Measurements from ENCODE around the gene NCSTN.

The NCSTN gene

DNA sequence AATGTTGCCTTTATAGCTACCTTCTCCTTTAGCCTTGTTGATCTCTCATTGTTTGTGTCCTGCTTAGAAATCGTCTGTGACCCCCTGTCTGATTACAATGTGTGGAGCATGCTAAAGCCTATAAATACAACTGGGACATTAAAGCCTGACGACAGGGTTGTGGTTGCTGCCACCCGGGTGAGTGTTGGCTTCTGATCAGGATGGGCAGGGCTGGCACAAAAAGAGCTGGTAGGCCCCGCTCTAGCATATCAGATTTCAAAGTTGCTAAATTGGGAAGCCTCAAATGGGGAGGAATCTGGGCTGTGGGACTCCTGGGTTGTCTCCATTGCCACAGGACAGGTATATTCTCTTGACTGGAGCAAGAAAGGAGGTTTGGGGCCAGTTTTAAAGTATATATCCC is 8.4 kb downstream of the NCSTN start:
- FAIRE-seq (no peak), DNase-seq (ENCODE audit: low spot score) (no peak)

DNA sequence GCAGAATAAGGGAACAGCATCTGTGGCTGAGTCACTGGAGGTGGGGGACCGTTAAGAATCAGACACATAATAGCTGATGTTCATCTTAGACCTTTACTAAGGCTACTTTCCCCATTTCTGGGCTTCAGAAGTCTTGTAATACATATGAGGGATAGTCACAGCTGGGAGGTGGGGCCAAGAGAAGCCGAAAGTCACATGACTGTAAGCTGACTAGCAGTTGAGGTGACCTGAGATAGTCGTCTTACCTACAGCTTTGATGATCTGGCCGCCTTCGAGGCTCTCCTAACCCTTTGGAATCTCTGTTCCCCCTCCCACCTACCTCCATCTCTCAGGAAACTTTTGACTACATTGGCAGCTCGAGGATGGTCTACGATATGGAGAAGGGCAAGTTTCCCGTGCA is 9.4 kb downstream of the NCSTN start:
- DNase-seq (ENCODE audit: low spot score) (no peak), FAIRE-seq (no peak)

DNA sequence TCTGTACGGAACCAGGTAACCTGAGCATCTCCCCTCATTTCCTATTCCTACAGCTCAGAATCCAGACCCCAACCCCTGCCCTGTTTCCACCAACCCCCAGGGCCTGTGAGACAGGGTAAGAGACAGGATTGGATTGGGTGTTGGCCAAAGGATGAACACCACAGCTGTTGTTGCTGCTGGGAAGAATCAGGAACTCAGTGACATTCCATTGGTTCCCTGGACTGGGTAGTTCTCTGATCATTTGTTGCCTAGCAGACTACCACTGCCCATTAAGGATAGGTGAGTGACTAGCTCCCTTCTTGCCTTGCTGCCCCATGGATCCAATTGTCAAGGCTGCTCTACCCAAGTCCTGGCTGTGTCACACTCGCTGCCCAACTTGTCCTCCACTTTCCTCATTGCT is 10.0 kb downstream of the NCSTN start:
- FAIRE-seq, result no peak
- DNase-seq (ENCODE audit: low spot score), result no peak

DNA sequence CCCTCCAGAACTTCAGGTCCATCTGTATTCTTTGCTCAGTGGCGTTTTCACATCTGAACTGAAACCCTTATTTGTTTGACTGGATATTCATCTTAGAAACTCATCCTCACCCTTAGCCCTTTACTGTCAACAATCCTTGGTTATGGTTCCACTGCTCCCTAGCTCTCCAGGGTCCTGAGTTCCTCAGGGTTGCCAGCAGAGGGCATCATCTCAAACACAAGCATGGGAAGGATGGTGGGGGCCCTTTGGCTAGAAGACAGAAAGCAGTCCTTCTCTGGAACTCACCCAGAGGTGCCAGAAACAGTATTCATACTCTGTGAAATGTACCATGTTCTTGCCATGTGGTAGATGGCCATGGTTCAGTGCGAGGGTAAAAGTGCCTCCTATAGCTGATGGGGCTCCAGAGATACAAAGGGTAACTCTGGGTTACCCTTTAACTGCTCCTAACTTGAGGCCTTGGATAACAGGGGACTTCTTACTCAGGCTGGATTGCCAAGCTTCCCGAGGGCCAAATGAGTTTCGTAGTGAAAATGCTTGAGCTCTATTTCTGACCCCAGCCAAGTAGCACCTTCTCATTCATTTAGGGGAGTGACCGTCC is 11.3 kb downstream of the NCSTN start:
- FAIRE-seq (no peak), DNase-seq (ENCODE audit: low spot score) (peak; percentile 38)

DNA sequence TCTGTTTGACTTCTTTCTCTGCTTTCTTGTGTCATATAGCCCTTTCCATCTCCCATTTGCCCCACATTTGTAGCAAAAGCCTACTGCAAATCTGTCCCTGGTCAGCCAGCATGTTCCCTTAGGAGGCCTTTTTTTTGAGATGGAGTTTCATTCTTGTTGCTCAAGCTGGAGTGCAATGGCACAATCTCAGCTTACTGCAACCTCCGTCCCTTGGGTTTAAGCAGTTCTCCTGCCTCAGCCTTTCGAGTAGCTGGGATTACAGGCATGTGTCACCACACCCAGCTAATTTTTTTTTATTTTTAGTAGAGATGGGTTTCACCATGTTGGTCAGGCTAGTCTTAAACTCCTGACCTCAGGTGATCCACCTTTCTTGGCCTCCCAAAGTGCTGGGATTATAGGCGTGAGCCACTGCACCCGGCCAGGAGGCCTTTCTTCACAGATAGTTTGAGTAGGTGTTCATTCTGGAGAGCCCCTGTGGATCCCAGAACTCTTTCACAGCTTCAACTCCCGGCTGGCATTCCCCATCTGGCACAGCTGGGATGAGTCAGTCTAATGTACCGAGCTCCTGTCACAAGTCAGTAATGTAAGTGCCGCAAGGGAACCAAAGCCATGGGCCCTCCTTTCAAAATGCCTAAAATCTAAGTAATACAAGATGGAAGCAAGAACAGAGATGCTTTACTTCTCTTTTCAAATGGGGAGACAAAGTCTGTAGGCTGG is 14.3 kb downstream of the NCSTN start:
- no peak for DNase-seq (ENCODE audit: low spot score)
- no peak for FAIRE-seq

DNA sequence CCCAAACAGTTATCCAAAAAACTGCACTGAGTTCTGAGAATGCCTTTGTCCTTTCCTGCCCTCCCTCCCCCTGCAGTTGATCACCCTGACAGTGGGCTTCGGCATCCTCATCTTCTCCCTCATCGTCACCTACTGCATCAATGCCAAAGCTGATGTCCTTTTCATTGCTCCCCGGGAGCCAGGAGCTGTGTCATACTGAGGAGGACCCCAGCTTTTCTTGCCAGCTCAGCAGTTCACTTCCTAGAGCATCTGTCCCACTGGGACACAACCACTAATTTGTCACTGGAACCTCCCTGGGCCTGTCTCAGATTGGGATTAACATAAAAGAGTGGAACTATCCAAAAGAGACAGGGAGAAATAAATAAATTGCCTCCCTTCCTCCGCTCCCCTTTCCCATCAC is 14.9 kb downstream of the NCSTN start:
- FAIRE-seq (no peak), DNase-seq (ENCODE audit: low spot score) (no peak)

DNA sequence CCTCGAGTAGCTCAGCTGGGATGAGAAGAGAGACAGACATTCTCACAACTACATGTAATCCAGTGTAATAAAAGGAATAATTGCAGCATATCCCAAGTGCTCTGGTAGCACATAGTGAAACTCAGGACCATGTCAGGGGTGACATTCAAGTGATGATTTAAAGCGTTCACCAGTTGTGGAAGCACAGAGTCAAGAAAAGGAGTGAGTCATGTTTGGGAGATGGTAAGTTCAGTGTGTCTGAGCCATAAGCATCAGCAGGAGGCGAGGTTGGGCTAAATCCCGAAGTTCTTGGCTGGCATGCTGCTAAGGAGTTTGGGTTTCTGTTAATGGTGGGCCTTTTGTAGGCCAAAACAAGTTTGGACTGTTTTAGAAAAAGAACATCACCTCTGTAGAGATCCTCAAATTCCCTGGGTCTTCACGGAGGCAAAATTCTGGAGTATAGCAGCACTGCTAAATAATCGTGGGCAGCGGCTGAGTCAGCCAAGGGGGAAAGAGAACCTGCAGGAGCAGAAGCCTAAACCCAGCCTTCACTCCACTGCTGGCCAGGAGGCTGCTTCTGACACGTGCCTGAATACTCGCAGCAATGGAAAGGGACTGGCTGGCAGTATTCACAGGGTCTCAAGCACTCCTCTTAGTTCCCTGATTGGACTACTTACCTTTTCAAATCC is 16.5 kb downstream of the NCSTN start:
- DNase-seq (ENCODE audit: low spot score) (no peak), FAIRE-seq (no peak)

DNA sequence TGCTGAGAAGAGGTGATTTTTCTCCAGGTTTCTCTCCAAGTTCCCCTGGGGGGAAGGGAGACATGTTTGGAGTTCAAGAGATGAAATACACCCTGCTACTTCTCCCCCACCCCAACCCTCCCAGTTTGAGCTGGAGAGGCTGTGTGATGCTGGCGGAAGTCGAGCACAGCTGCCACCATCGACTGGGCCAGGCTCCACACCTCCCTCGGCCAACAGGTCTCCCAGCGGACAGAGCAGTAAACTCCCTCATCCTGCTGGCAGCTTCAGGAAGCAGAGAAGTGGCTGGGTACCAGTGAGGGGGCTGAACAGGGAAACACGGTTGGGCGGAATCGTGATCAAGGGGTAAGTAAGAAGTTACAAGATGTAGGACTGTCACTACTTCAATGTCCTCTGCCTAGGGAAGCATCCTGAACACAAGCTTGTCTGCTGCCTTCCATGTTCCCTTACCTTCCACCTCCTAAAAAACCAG is 17.1 kb downstream of the NCSTN start:
- no peak for FAIRE-seq

DNA sequence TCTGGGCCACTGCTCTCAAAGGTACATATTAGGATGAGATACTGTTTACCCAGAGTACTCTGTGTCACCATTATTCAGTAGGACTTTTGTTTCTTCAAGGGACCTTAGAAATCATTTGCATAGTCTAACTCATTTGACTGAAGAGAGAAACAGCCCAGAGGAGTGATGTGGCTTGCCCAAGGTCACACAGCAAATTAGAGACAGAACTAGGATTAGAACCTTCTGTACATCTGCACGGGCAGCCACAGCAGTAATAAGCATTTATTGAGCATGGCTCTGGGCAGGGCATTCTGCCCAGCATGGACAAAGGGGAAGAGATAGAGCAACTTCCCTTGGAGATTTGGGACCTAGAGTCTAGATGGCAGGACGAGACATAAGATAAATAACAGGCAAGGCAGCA is 18.0 kb downstream of the NCSTN start:
- FAIRE-seq, result no peak

More for the DNA sequence above, 17.1 kb downstream of the NCSTN start:
- DNase-seq (ENCODE audit: low spot score), result no peak

DNA sequence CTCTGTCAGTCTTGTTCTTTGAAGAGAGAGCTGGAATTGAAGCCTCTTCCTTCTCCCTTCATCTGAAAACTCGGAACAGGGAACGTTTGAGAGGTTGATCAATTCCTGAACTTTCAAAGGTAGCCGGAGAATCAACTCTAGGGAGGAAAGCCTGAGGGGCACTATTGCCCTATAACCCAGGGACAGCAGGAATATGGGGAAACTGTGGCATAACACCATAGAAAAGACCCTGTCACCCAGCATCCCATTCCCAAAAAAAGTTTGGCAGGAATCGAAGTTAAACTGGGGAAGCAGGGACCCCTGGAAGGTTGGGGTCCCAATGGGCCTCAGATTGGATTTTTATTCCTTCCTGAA is 18.6 kb downstream of the NCSTN start:
- DNase-seq (ENCODE audit: low spot score) (no peak), FAIRE-seq (no peak)

More for the DNA sequence above, 18.0 kb downstream of the NCSTN start:
- no peak for DNase-seq (ENCODE audit: low spot score)

DNA sequence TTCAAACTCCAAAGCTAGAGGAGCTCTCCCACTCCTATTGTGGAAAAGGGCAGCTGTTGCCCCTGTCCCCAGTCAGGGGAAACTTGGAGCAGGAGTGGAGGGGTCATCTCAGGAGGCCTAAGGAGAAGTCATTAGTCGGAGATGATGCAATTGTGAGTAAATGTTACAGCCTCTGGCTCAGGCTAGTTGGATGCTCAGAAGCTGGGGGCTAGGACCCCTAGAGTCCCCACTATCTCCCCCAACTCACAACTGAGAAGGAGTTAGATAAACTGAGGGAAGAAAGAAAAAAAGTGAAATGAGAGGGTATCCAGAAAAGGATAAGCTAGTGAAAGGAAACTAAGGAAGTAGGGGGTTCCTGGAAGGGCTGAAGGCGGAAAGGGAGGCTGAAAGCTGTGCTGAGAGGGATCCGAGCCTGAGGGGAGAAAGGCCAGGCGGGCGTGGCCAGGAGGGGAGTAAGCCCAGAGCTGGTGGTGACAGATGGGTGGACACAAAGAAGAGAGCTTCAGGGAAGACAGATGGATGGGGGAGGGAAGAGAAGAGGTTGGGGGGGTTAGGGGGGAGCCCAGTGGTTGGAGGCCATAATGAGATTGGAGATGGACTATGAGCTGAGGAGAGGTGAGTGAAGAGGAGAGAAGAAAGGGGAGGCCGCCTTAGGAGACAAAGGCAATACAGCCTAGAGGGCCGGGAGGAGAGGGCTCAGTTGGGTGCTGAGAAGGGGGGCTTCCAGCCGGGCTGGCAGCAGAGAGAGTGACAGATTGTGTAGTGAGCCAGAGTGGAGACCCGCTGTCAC is 19.2 kb downstream of the NCSTN start:
- DNase-seq (ENCODE audit: low spot score) (no peak), FAIRE-seq (no peak)

DNA sequence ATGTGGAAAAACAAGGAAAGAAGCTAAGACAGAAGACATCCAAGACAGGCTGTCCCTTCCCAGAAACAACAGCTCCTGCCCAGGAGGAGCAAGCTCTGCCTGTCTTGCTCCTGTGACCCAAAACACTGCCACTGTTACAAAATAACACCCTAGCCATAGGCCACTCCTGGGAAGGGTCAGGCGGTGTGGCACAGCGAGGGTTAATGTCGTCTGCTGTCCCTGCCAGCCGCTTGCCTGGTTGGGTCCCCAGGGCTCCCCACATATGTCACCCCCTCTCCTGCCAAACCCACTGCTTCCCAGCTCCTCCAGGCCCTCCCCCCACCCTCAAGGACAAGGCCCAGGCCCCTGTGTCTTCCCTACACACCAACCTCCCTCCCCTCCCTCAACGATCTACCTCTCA is 19.8 kb downstream of the NCSTN start:
- DNase-seq (ENCODE audit: low spot score) (no peak), FAIRE-seq (no peak)

DNA sequence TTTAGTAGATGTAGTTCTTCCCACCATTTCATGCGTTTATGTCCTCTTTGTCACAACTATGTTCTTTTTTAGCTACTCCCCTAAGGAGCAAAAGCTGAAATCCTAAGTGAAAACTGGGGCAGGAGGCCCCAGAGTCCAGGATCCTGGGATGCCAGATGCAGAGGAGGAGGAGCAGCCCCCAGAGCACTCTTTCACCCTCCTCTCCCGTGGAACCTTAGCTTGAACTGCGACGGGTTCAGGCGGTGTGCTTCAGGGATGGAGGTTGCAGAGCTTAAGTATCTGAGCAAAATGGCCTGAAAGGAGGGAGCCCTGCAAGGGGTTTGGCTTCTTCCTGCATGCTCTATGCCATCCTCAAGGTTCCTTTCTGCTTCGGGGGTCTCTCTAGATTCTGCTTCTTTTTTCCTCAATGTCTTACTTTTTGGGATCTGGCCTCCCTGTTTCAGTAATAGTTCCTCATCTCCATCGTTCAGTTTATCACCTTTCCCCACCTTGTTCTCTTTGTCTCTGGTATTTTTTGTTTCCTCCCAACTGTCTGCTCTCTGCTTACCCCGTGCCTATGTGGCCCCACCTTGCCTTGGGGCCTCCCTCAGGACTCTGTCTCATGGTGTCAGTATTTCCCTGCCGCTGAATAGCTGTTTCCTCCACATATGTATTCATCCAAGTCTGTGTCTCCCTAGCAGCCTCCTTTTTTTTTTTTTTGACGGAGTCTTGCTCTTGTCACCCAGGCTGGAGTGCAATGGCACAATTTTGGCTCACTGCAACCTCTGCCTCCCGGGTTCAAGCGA is 21.0 kb downstream of the NCSTN start:
- FAIRE-seq (no peak), DNase-seq (ENCODE audit: low spot score) (no peak)

DNA sequence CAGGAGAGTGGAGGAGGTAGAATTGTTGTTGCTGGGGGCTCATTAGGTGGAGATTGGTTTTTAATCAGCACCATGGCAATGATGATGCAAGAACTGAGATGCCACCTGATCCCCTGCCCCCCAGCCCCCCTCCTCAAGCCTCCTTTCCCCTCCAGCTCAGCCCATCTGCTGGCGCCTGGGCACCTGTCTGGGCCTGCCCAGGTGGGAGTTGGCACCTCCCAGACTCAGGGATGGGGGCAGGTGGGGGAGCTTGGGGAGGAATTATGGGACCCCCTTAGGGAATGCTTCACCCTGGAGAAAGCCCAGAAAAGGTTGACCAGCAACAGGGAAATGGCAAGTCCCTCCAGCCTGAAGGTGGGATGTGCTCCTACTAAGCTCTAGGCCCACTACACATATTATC is 22.1 kb downstream of the NCSTN start:
- DNase-seq (ENCODE audit: low spot score) (no peak), FAIRE-seq (no peak)

DNA sequence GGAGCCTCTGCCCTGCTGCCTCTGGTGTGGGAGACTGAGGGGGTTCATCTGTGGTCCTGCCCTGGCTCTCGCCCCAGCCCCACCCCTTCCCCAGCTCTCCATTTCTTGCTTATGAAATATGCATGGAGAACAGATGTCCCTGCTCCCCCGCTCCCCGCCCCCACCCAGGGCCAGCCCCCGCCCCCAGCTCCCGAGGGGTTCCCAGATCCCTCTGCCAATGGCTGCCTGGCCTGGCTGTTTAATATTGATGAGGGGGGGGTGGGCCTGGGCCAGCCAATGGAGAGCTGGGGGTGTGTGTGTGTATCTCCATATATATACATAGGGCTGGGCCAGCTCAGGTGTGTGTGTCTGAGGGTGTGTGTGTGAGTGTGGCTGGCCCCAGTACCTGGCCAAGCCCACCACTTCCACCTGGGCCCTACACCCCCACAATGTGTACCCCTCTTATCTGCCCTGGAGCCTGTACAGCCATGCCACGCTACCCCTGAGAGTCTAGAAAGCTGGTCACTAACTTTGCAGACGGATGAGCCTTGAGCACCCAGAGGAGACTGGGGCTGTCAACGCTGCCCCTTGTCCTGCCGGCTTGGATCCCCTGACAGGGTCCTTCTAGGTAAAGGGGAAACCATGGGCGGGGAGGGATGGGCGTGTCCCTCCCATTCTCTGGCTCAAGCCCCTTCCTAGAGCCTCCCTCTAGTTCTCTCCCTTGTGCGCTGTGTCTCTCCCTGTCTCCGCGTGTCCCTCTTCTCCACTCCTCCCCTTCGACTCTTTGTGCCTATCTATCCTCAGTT is 23.7 kb downstream of the NCSTN start, which contains the start of gene NHLH1:
TSS of gene NHLH1 (plus strand) at position 341 of the 785 bp plus-strand sequence. CDS start 3,661 bp downstream, outside the sequence.
- no peak for FAIRE-seq

DNA sequence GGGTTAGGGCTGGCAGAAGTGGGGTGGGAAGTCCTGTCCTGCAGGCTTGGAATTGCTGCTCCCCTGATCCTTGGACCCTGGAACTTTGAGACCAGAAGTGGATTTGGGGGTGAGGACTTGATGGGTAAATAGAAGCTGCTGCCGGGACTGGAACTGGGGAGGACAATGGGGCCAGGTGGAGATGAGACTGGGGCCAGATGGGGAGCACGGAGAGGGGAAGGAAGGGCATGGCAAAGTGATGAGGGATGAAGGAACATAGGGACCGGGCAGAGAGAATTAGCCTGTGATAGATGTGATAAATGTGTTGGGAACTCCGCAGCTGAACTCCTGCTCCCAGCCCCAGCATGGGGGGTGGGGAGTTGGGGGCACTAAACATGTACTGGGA is 24.3 kb downstream of the NCSTN start:
- FAIRE-seq, result no peak

More for the DNA sequence above, 23.7 kb downstream of the NCSTN start, which contains the start of gene NHLH1:
- DNase-seq (ENCODE audit: low spot score), result no peak

DNA sequence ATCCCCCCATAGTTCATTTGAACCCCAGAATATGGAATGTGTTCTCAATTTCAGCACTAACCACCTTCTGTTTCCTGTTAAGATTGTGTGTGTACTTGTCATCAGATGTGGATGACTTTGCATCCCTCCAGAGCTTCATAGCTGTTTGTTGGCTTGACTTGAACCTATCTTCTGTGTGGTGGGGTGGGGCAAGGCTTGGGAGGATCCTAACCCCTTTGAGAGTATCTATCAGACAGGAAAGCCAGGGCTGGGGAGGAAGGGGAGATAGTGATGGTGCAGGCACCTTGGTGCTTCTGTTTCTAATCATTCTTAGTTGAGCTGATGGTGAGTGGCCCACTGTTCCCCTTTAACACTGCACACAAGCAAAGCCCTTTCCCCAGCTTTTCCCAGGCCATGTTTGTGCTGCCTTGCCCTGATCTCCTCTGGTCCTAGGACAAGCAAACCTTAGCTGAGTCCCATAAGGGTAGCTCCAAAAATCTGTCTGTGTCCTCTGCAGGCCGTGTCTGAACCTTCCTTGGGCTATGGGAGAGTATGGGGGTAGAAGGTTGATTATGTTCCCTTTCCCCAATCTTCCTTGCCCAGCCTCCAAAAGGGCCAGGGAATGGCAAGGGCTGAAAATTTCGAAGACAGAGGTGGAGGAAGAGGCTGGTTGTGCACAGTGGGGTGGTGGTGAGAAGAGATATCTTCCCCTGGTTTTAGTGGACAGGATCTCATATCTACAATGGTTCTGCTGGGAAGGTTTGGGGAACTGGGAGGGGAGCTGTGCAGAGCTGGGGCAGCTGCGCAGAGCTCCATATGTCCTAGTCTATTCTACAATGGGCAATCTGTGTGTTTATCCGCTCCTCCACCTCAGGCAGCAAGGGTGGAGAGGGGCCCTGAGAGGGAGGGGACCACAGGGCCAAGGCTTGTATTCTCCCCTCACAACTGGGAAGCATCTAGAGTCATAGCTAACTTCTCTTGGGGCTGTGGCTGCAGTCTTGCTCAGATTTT is 25.0 kb downstream of the NCSTN start:
- no peak for DNase-seq (ENCODE audit: low spot score)
- no peak for FAIRE-seq

More for the DNA sequence above, 24.3 kb downstream of the NCSTN start:
- DNase-seq (ENCODE audit: low spot score), result no peak

DNA sequence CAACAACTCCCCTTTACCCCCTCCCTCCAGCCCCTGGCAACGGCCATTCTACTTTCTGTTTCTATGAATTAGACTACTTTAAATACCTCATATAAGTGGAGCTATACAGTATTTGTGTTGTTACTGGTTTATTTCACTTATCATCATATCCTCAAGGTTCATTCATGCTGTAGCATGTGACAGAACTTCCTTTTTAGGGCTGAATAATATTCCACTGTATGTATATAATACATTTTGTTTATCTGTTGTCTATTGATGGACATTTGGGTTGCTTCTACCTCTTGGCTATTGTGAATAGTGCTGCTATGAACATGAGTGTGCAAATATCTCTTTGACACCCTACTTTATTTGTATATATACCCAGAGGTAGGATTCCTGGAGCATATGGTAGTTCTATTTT is 25.9 kb downstream of the NCSTN start:
- DNase-seq (ENCODE audit: low spot score), result no peak
- no peak for FAIRE-seq
